Measurements from ENCODE around the gene RBM4.

GRCh38 chr11:66636411-66636810 is 2.1 kb upstream of the RBM4 start:
- TF ChIP-seq CTCF (conservative IDR thresholded peaks at IDR 0.05; ENCODE audit: low read depth, low read length): no peak
- TF ChIP-seq POLR2A (IDR thresholded peaks at IDR 0.05; ENCODE audit: low read depth, low read length): no peak
- TF ChIP-seq CEBPB (IDR thresholded peaks at IDR 0.05; ENCODE audit: low read depth, low read length): no peak
- no peak for TF ChIP-seq MAZ (IDR thresholded peaks at IDR 0.05; ENCODE audit: borderline replicate concordance, low read depth, low read length)
- TF ChIP-seq BHLHE40 (IDR thresholded peaks at IDR 0.05; ENCODE audit: low read depth, low read length): no peak
- no peak for TF ChIP-seq FOS (IDR thresholded peaks at IDR 0.05; ENCODE audit: low read depth, low read length)
- TF ChIP-seq USF2 (IDR thresholded peaks at IDR 0.05; ENCODE audit: low read depth, low read length): no peak
- no peak for TF ChIP-seq RCOR1 (IDR thresholded peaks at IDR 0.05; ENCODE audit: insufficient replicate concordance, low read length)
- TF ChIP-seq RFX5 (IDR thresholded peaks at IDR 0.05; ENCODE audit: low read depth, low read length): no peak
- no peak for TF ChIP-seq SMC3 (IDR thresholded peaks at IDR 0.05; ENCODE audit: low read depth, low read length)
